Suprapubic skin (tissue), 3 donors: Measurements from ENCODE around the gene FAM200C.

Source experiments
- EP300 ChIP-seq: sonication (generic); formaldehyde crosslinking; IDR thresholded peaks from one replicate; pipeline ENCODE4 v1.6.1; 2017; ENCODE audit warnings: antibody characterized with exemption
- POLR2A ChIP-seq, 2 donors: fragments of 450-650 bp; IDR thresholded peaks; one replicate each; pipeline ENCODE4 v1.6.1; 2017; ENCODE audit warnings: antibody characterized with exemption in 2 of 2, mild to moderate bottlenecking in 2 of 2, moderate library complexity in 2 of 2
- TF ChIP-seq, protein P1 (sequence below), 2 donors: fragments of 200-600 bp in 1 of 2; fragments of 450-650 bp in 1 of 2; sonication (generic) in 1 of 2; IDR thresholded peaks; one replicate each; pipeline ENCODE4 v1.5.1; 2016 to 2019; ENCODE audit warnings: antibody characterized with exemption in 2 of 2, mild to moderate bottlenecking in 1 of 2, moderate library complexity in 1 of 2

- TF ChIP-seq, protein P1, sequence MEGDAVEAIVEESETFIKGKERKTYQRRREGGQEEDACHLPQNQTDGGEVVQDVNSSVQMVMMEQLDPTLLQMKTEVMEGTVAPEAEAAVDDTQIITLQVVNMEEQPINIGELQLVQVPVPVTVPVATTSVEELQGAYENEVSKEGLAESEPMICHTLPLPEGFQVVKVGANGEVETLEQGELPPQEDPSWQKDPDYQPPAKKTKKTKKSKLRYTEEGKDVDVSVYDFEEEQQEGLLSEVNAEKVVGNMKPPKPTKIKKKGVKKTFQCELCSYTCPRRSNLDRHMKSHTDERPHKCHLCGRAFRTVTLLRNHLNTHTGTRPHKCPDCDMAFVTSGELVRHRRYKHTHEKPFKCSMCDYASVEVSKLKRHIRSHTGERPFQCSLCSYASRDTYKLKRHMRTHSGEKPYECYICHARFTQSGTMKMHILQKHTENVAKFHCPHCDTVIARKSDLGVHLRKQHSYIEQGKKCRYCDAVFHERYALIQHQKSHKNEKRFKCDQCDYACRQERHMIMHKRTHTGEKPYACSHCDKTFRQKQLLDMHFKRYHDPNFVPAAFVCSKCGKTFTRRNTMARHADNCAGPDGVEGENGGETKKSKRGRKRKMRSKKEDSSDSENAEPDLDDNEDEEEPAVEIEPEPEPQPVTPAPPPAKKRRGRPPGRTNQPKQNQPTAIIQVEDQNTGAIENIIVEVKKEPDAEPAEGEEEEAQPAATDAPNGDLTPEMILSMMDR (IDR thresholded peaks at IDR 0.05) = peak; percentile 41 to 63
- TF ChIP-seq POLR2A (IDR thresholded peaks at IDR 0.05) (no peak), EP300 (no peak)
Measured at GRCh38 chr5:160438316-160439204, 38.7 kb upstream of the FAM200C start.
